Suprapubic skin (tissue), 4 donors: ENCODE measurements around the gene ZNF835. TPM values are rescaled to one million over a fixed set of nuclear protein-coding genes. Genes with fewer than 3 reads are reported as not detected.

Source experiments
- DNase-seq, 2 donors: peaks; one replicate each; pipeline ENCODE4 v3.0.0-alpha.2; 2019; ENCODE audit warnings: low spot score in 2 of 2
- H3K27ac ChIP-seq: fragments of 200-600 bp; sonication (generic); one replicate; pipeline ENCODE4 v1.5.1; 2019
- H3K27me3 ChIP-seq: fragments of 200-600 bp; sonication (generic); one replicate; pipeline ENCODE4 v1.5.1; 2019
- H3K36me3 ChIP-seq: fragments of 200-600 bp; sonication (generic); one replicate; pipeline ENCODE4 v1.5.1; 2019
- H3K4me1 ChIP-seq: fragments of 200-600 bp; sonication (generic); one replicate; pipeline ENCODE4 v1.5.1; 2019
- H3K4me3 ChIP-seq: fragments of 200-600 bp; sonication (generic); one replicate; pipeline ENCODE4 v1.5.1; 2019; ENCODE audit warnings: mild to moderate bottlenecking
- H3K9me3 ChIP-seq: fragments of 200-600 bp; sonication (generic); one replicate; pipeline ENCODE4 v1.5.1; 2019
- CTCF ChIP-seq, 2 donors: fragments of 200-600 bp in 1 of 2; fragments of 450-650 bp in 1 of 2; sonication (generic) in 1 of 2; IDR thresholded peaks; one replicate each; pipeline ENCODE4 v1.5.1; 2016 to 2019; ENCODE audit warnings: antibody characterized with exemption in 2 of 2, mild to moderate bottlenecking in 1 of 2, moderate library complexity in 1 of 2
- EP300 ChIP-seq: sonication (generic); formaldehyde crosslinking; IDR thresholded peaks from one replicate; pipeline ENCODE4 v1.6.1; 2017; ENCODE audit warnings: antibody characterized with exemption
- POLR2A ChIP-seq, 2 donors: fragments of 450-650 bp; IDR thresholded peaks; one replicate each; pipeline ENCODE4 v1.6.1; 2017; ENCODE audit warnings: antibody characterized with exemption in 2 of 2, mild to moderate bottlenecking in 2 of 2, moderate library complexity in 2 of 2
- POLR2AphosphoS5 ChIP-seq, 3 donors: sonication (generic); formaldehyde crosslinking; IDR thresholded peaks; one replicate each; pipeline ENCODE4 v1.6.1; 2017; ENCODE audit warnings: antibody characterized with exemption in 3 of 3
- WGBS: methylation state at CpG from one replicate; pipeline ENCODE4 v1.1.5; 2018; 5-methylcytosine and 5-hydroxymethylcytosine counted together
- total RNA-seq, 4 donors: library from RNA; depleted of rRNA; stranded (reverse); fragments of >200 nt; gene quantifications; one replicate each; pipeline ENCODE4 v1.1.0, GENCODE V29; 2016

Gene ZNF835
- total RNA-seq, 4 donors from 2014 or later = 0.34 to 2.0 (median 1.5) TPM

GRCh38 chr19:56622374-56622773, 49.2 kb downstream of the ZNF835 start:
- H3K9me3 ChIP-seq = peaks cover 25% of the 10 kb centered on the region

GRCh38 chr19:56619121-56619520, 52.4 kb downstream of the ZNF835 start:
- 71% methylated on average over 8 of the region's 8 CpGs for WGBS
- Histone ChIP-seq H3K27ac (no peak overlapping the region), H3K9me3 (peaks cover 32% of the 10 kb centered on the region), H3K4me1 (no peaks in the 10 kb centered on the region), H3K36me3 (peaks cover 56% of the 10 kb centered on the region), H3K4me3 (no peak overlapping the region), H3K27me3 (no peaks in the 10 kb centered on the region)
- DNase-seq = no peak
- TF ChIP-seq EP300 (no peak), POLR2A (IDR thresholded peaks at IDR 0.05) (no peak), POLR2AphosphoS5 (IDR thresholded peaks at IDR 0.05) (no peak), CTCF (IDR thresholded peaks at IDR 0.05) (no peak)

More at GRCh38 chr19:56622374-56622773, 49.2 kb downstream of the ZNF835 start:
- H3K4me3 ChIP-seq = no peak overlapping the region
- TF ChIP-seq EP300 (no peak), POLR2A (IDR thresholded peaks at IDR 0.05) (no peak), POLR2AphosphoS5 (IDR thresholded peaks at IDR 0.05) (no peak), CTCF (IDR thresholded peaks at IDR 0.05) (no peak)
- H3K27me3 ChIP-seq = no peaks in the 10 kb centered on the region
- WGBS = 93% methylated on average over 17 of the region's 37 CpGs
- DNase-seq = no peak
- no peak overlapping the region for H3K27ac ChIP-seq
- H3K36me3 ChIP-seq = peaks cover 61% of the 10 kb centered on the region
- H3K4me1 ChIP-seq = no peaks in the 10 kb centered on the region

DNA sequence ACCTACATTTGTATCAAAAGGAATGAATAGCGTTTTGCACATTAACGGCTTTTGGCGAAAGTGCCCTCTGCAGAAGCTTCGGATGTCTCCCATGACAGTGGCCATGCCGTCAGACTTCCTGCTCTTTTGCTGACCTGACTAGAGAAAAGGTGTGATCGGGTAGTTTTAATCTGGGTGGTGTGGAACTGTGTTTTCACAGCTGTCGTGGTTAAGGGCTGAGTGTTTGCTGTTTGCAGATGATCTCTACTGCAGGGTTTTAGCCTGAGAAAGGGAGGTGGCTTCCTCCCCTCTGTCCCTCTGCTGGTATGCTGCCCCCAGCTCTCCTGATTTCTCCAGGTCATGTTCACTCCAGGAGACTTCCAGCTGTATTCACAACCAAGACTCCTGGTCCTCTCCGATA, 54.0 kb downstream of the ZNF835 start:
- Histone ChIP-seq H3K27me3 (no peaks in the 10 kb centered on the region), H3K36me3 (peaks cover 55% of the 10 kb centered on the region), H3K27ac (no peak overlapping the region), H3K4me3 (no peak overlapping the region), H3K4me1 (no peaks in the 10 kb centered on the region), H3K9me3 (peaks cover 34% of the 10 kb centered on the region)
- no peak for DNase-seq
- WGBS = 91% methylated on average over 8 of the region's 8 CpGs
- TF ChIP-seq POLR2A (IDR thresholded peaks at IDR 0.05) = no peak
- no peak for TF ChIP-seq POLR2AphosphoS5 (IDR thresholded peaks at IDR 0.05)
- no peak for TF ChIP-seq EP300
- TF ChIP-seq CTCF (IDR thresholded peaks at IDR 0.05) = no peak

DNA sequence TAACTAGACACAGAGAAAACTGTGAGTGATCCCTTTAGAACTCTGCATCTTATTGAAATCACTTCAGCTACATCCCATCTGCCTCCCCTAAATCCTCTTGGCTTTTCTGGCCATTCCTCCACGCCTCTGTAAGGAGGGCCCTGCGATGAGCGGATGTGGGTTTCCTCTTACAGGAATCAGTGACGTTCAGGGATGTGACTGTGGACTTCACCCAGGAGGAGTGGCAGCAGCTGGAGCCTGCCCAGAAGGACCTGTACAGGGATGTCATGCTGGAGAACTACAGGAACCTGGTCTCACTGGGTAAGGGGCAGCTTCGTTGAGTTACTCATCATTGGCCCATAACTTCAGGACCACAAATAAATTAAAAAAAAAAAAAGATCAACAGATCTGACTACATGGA, 57.9 kb downstream of the ZNF835 start:
- DNase-seq = no peak
- peaks cover 43% of the 10 kb centered on the region for H3K36me3 ChIP-seq
- no peak overlapping the region for H3K27ac ChIP-seq
- no peaks in the 10 kb centered on the region for H3K27me3 ChIP-seq
- TF ChIP-seq CTCF (IDR thresholded peaks at IDR 0.05) (no peak), EP300 (no peak), POLR2AphosphoS5 (IDR thresholded peaks at IDR 0.05) (no peak), POLR2A (IDR thresholded peaks at IDR 0.05) (no peak)
- H3K4me1 ChIP-seq = no peaks in the 10 kb centered on the region
- 52% methylated on average over 5 of the region's 5 CpGs for WGBS
- H3K9me3 ChIP-seq = peaks cover 37% of the 10 kb centered on the region
- no peak overlapping the region for H3K4me3 ChIP-seq

DNA sequence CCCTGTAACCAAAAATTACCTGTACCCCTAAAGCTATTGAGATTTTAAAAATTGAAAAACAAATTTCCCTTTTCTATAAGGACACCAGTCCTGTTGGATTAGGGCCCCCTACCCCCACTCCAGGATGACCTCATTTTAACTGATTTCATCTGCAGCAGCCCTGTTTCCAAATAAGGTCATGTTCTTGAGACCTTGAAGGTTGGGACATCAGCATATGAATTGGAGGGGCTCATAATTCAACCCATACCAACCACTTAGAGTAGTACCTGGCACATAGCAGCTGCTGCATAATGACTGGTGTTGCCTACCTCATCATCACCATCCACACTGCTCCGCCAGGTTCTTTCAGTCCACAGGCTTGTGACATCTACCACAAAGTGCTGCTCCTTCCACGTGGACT, 58.8 kb downstream of the ZNF835 start:
- H3K4me1 ChIP-seq = no peaks in the 10 kb centered on the region
- 88% methylated on average over 2 of the region's 2 CpGs for WGBS
- DNase-seq = no peak
- TF ChIP-seq POLR2AphosphoS5 (IDR thresholded peaks at IDR 0.05) = no peak
- no peak for TF ChIP-seq EP300
- TF ChIP-seq POLR2A (IDR thresholded peaks at IDR 0.05) = no peak
- TF ChIP-seq CTCF (IDR thresholded peaks at IDR 0.05) = no peak
- no peak overlapping the region for H3K27ac ChIP-seq
- H3K9me3 ChIP-seq = peaks cover 37% of the 10 kb centered on the region
- no peak overlapping the region for H3K4me3 ChIP-seq
- H3K27me3 ChIP-seq = no peaks in the 10 kb centered on the region
- H3K36me3 ChIP-seq = peaks cover 42% of the 10 kb centered on the region

Other genes starting within 250 kb of the ZNF835 start
- 1 to 10 TPM; 2.5 to 6.3 (median 5.0) TPM for gene ZNF667, start 194.4 kb downstream of the ZNF835 start, total RNA-seq
- gene ZNF471, start 163.9 kb downstream of the ZNF835 start, total RNA-seq = 1 to 10 TPM; 2.2 to 8.1 (median 3.9) TPM
- 10 to 100 TPM in 1 of 4 donors, 1 to 10 TPM in 3; 3.3 to 15.2 (median 5.0) TPM for gene ZFP28, start 132.8 kb downstream of the ZNF835 start, total RNA-seq
- gene ZNF470, start 104.3 kb downstream of the ZNF835 start, total RNA-seq = 1 to 10 TPM; 1.0 to 3.4 (median 1.5) TPM
- gene ZNF71, start 76.5 kb downstream of the ZNF835 start, total RNA-seq = 10 to 100 TPM in 1 of 4 donors, 1 to 10 TPM in 3; 5.0 to 15.9 (median 7.5) TPM
- 1 to 10 TPM in 1 of 4 donors, not detected in 3; 1.8 TPM for gene SMIM17, start 28.6 kb downstream of the ZNF835 start, total RNA-seq
- gene PEG3, start 169.0 kb upstream of the ZNF835 start, total RNA-seq = 10 to 100 TPM in 1 of 4 donors, 1 to 10 TPM in 3; 4.0 to 11.5 (median 5.8) TPM
- gene ZIM2, start 169.0 kb upstream of the ZNF835 start, total RNA-seq = under 1 TPM in 1 of 4 donors, not detected in 3; 0.72 TPM